K562 (cell line): ENCODE results near the gene KCNQ2. TPM values are rescaled to one million over a fixed set of nuclear protein-coding genes. Genes with fewer than 3 reads are reported as not detected.

Source experiments
- ATAC-seq: fragments of 200-7000 bp; cut with Tn5 transposase; 3 replicates; pipeline ENCODE4 v1.9.1; 2020; ENCODE audit warnings: moderate library complexity
- BruUV-seq: library from RNA; stranded (reverse); fragments of 400-500 nt; replicated peaks from 2 replicates; lab custom pipeline; 2021; lab: Mats Ljungman, UMichigan
- CTCF ChIA-PET: fragments of 300-600 bp; formaldehyde crosslinking; extraction: SDS; loops from one replicate; lab custom pipeline; 2021; ENCODE audit warnings: low intra/inter-chr PET ratio; lab: Yijun Ruan, JAX
- POLR2A ChIA-PET: fragments of 300-600, 350-650 bp; sonication (Branson Sonifier 250); formaldehyde crosslinking; extraction: SDS; loops from one replicate; lab custom pipeline; 2021; ENCODE audit warnings: antibody characterized with exemption, inconsistent platforms; lab: Yijun Ruan, JAX
- DNase-seq, 4 experiments: peaks; one replicate each; pipeline versions ENCODE4 v3.0.0 to v3.0.0-alpha.2; 2011 to 2018; ENCODE audit warnings: low spot score in 3 of 4, mixed read lengths in 3 of 4; ENCODE audit errors: extremely low read depth in 1 of 4
- FAIRE-seq: peaks from 2 replicates; lab custom pipeline; 2011; peaks lifted over from hg19 to GRCh38; lab: Jason Lieb, UNC
- H2AFZ ChIP-seq: 2 replicates; pipeline ENCODE4 v1.6.0; 2011; ENCODE audit warnings: low read depth, low read length, control low read depth, inconsistent platforms
- H3K27ac ChIP-seq: fragments of 200-600 bp; 3 replicates; pipeline ENCODE4 v1.8.0; 2011; ENCODE audit warnings: low read depth, mild to moderate bottlenecking, control low read depth, inconsistent platforms, low read length, moderate library complexity, mixed read lengths; ENCODE audit errors: extremely low read depth
- H3K27me3 ChIP-seq, 2 experiments: fragments of 300-600 bp in 1 of 2; 2 replicates in 1 of 2; 3 replicates in 1 of 2; pipeline versions ENCODE4 v1.6.0 to v1.8.0; 2011; ENCODE audit warnings: inconsistent platforms in 2 of 2, low read length in 2 of 2, mild to moderate bottlenecking in 1 of 2, mixed read lengths in 1 of 2, moderate library complexity in 1 of 2; ENCODE audit not compliant: control insufficient read depth in 2 of 2, insufficient read depth in 2 of 2
- H3K36me3 ChIP-seq: fragments of 300-600 bp; 3 replicates; pipeline ENCODE4 v1.8.0; 2011; ENCODE audit warnings: mild to moderate bottlenecking, low read length, inconsistent platforms; ENCODE audit not compliant: control insufficient read depth, insufficient read depth
- H3K4me1 ChIP-seq, 2 experiments: fragments of 200-600 bp in 1 of 2; replicated peaks in 1 of 2; 2 replicates in 1 of 2; 3 replicates in 1 of 2; pipeline versions ENCODE4 v1.5.1 to v1.8.0; 2011; ENCODE audit warnings: inconsistent platforms in 2 of 2, low read length in 2 of 2, mild to moderate bottlenecking in 1 of 2, mixed read lengths in 1 of 2, moderate library complexity in 1 of 2; ENCODE audit not compliant: control insufficient read depth in 2 of 2, insufficient read depth in 2 of 2
- H3K4me2 ChIP-seq: 2 replicates; pipeline ENCODE4 v1.6.1; 2011; ENCODE audit warnings: low read length, control low read depth, inconsistent platforms, mixed read lengths; ENCODE audit not compliant: insufficient read depth
- H3K4me3 ChIP-seq: fragments of 200-600 bp; sonication (generic), shearing (Covaris generic); 2 replicates; pipeline ENCODE4 v1.5.1; 2016; ENCODE audit warnings: control low read depth, inconsistent platforms
- H3K79me2 ChIP-seq: fragments of 200-600 bp; 3 replicates; pipeline ENCODE4 v1.8.0; 2011; ENCODE audit warnings: low read length, inconsistent platforms; ENCODE audit not compliant: control insufficient read depth, insufficient read depth
- H3K9ac ChIP-seq, 2 experiments: 2 replicates each; pipeline versions ENCODE4 v1.6.0 to v1.6.1; 2011; ENCODE audit warnings: low read depth in 2 of 2, low read length in 2 of 2, control low read depth in 1 of 2, inconsistent platforms in 1 of 2, mild to moderate bottlenecking in 1 of 2, mixed read lengths in 1 of 2; ENCODE audit not compliant: insufficient read depth in 1 of 2
- H3K9me1 ChIP-seq: one replicate; pipeline ENCODE4 v1.6.0; 2011; ENCODE audit warnings: inconsistent platforms, mild to moderate bottlenecking, low read length, moderate library complexity; ENCODE audit not compliant: control insufficient read depth, insufficient read depth
- H3K9me3 ChIP-seq: replicated peaks from 2 replicates; pipeline ENCODE4 v1.5.1; 2011; ENCODE audit warnings: low read depth, low read length, inconsistent platforms; ENCODE audit not compliant: control insufficient read depth, insufficient read depth
- H4K20me1 ChIP-seq: replicated peaks from 2 replicates; pipeline ENCODE4 v1.6.1; 2011; ENCODE audit warnings: low read length, inconsistent platforms, mixed read lengths; ENCODE audit not compliant: control insufficient read depth, insufficient read depth
- ARID4B ChIP-seq: sonication (generic); formaldehyde crosslinking; IDR thresholded peaks from 2 replicates; pipeline ENCODE4 v1.8.0; 2022; ENCODE audit warnings: mild to moderate bottlenecking, missing genetic modification reagents
- HNRNPL ChIP-seq: fragments of 200-400 bp; formaldehyde crosslinking; IDR thresholded peaks from 2 replicates; pipeline ENCODE4 v1.6.1; 2017; ENCODE audit warnings: low read depth, mild to moderate bottlenecking, low read length
- ILK ChIP-seq: fragments of 450-650 bp; IDR thresholded peaks from 2 replicates; pipeline ENCODE4 v1.6.1; 2016; ENCODE audit warnings: missing genetic modification characterization, low read depth, mild to moderate bottlenecking, missing compliant biosample characterization, moderate library complexity, borderline replicate concordance
- L3MBTL2 ChIP-seq: fragments of 450-650 bp; IDR thresholded peaks from 2 replicates; pipeline ENCODE4 v1.6.1; 2016; ENCODE audit warnings: mild to moderate bottlenecking, moderate library complexity
- MAZ ChIP-seq, 2 experiments: fragments of 450-650 bp in 1 of 2; sonication (generic) in 1 of 2; formaldehyde crosslinking; IDR thresholded peaks in 1 of 2; conservative IDR thresholded peaks in 1 of 2; 2 replicates each; pipeline versions ENCODE4 v1.4.0 to v1.5.0; 2020; ENCODE audit warnings: mild to moderate bottlenecking in 1 of 2, missing genetic modification reagents in 1 of 2
- NR1H2 ChIP-seq: sonication (generic); formaldehyde crosslinking; IDR thresholded peaks from 2 replicates; pipeline ENCODE4 v1.4.0; 2020; ENCODE audit warnings: mild to moderate bottlenecking, missing genetic modification reagents
- RBFOX2 ChIP-seq: fragments of 200-400 bp; formaldehyde crosslinking; IDR thresholded peaks from 2 replicates; pipeline ENCODE4 v1.6.1; 2017; ENCODE audit warnings: low read depth, mild to moderate bottlenecking, low read length, moderate library complexity
- SUPT5H ChIP-seq: fragments of 450-650 bp; IDR thresholded peaks from 2 replicates; pipeline ENCODE4 v1.6.1; 2016
- UBTF ChIP-seq, 2 experiments: IDR thresholded peaks; 2 replicates each; pipeline ENCODE4 v1.6.1; 2012; ENCODE audit warnings: improper control_type of control experiment in 2 of 2, low read depth in 2 of 2, low read length in 2 of 2, borderline replicate concordance in 1 of 2
- ZFX ChIP-seq: sonication (generic); formaldehyde crosslinking; IDR thresholded peaks from 2 replicates; pipeline ENCODE4 v1.8.0; 2022; ENCODE audit warnings: mild to moderate bottlenecking, missing genetic modification reagents, moderate library complexity
- ZNF263 ChIP-seq: sonication (generic); formaldehyde crosslinking; IDR thresholded peaks from 2 replicates; pipeline ENCODE4 v1.8.0; 2022; ENCODE audit warnings: mild to moderate bottlenecking, missing genetic modification reagents, borderline replicate concordance
- WGBS: fragments of 100-300 bp; shearing (Covaris generic); methylation state at CpG from one replicate; pipeline ENCODE4 v1.1.6; 2016; ENCODE audit warnings: low coverage, mixed read lengths; ENCODE audit not compliant: insufficient coverage; ENCODE audit errors: missing lambda C conversion rate; 5-methylcytosine and 5-hydroxymethylcytosine counted together
- in situ Hi-C: fragments of 300-500 bp; cut with MboI; formaldehyde crosslinking; loops from 4 replicates; pipeline ENCODE4 v1.15.0; 2018; ENCODE audit warnings: inconsistent platforms, mixed read lengths
- intact Hi-C: fragments of 100-400 bp; cut with micrococcal nuclease; formaldehyde crosslinking; loops from 2 replicates; pipeline ENCODE4 v1.14.2; 2022
- polyA plus RNA-seq, 8 experiments: library from polyadenylated mRNA; depleted of rRNA in 4 of 8; stranded (reverse) in 5 of 8; unstranded in 3 of 8; fragments of >200 nt; fragmentation: Nextera tagmentation in 2 of 8; fragmentation: Illumina TruSeq in 1 of 8; extraction: Ambion mirVana in 2 of 8; extraction: Trizol in 1 of 8; gene quantifications; 2 replicates each; pipeline versions ENCODE4 v1.2.1 to v1.2.3, GENCODE V29; 2011 to 2014; ENCODE audit warnings: inconsistent platforms in 1 of 8, missing spikeins in 1 of 8
- total RNA-seq, 7 experiments: library from RNA; depleted of rRNA in 6 of 7; stranded (reverse); fragments of >200 nt in 6 of 7; fragmentation: Illumina TruSeq in 2 of 7; extraction: Trizol in 2 of 7; gene quantifications; 2 replicates each; pipeline versions ENCODE4 v1.2.1 to v1.2.3, GENCODE V29; 2011 to 2021; ENCODE audit warnings: low replicate concordance in 1 of 7

KCNQ2 gene
- total and polyA plus RNA-seq, 9 of the 15 experiments (the other 6 are each of a cell fraction or from before 2014, with no cell fraction given): 0.13 to 0.16 TPM; not detected in 7

GRCh38 chr20:63520504-63520933 is 48.1 kb upstream of the KCNQ2 start, which contains the start of gene PPDPF (continued):
- peak; percentile 85 for TF ChIP-seq RBFOX2
- TF ChIP-seq SUPT5H: peak; percentile 70
- peak; percentile 73 for TF ChIP-seq ZFX (CRISPR knock-in tag)

- peak overlapping the region; percentile 53 to 98; a peak in 3 of 4 replicates for H3K9ac ChIP-seq
- FAIRE-seq: no peak
- H2AFZ ChIP-seq: peak overlapping the region; percentile 74
- peaks cover 14% of the 10 kb centered on the region for H3K79me2 ChIP-seq
- in situ Hi-C loops (no loop called here), intact Hi-C loops (no loop called here)
- H3K27ac ChIP-seq: peak overlapping the region; percentile 96; the same call in 1 of the 3 replicates
- ATAC-seq: peak; percentile 59
- H3K9me1 ChIP-seq: no peaks in the 10 kb centered on the region
- 9% methylated on average over 33 of the region's 72 CpGs for WGBS
- peak overlapping the region; percentile 66 for H3K4me2 ChIP-seq
- H4K20me1 ChIP-seq: no peaks in the 10 kb centered on the region
- peaks cover 29 to 39% of the 10 kb centered on the region in 2 experiments for H3K27me3 ChIP-seq
- peaks cover 10 to 57% of the 10 kb centered on the region in 2 experiments for H3K4me1 ChIP-seq
- peaks cover 23% of the 10 kb centered on the region; the same call in 2 of the 3 replicates for H3K36me3 ChIP-seq
- POLR2A ChIA-PET: interaction anchor here (0.6 to 1.5 kb wide), 11 partner anchors 10 to 179 kb away, joined by 3 to 19 read pairs (median 4); no protein-coding TSS in a partner anchor
- TSS peak; percentile 70 for BruUV-seq
- CTCF ChIA-PET: interaction anchor here (1.0 kb wide), 1 partner anchor 24 kb away, joined by 5 read pairs; no protein-coding TSS in a partner anchor
- H3K4me3 ChIP-seq: peak overlapping the region; percentile 85
- H3K9me3 ChIP-seq: peaks cover 7% of the 10 kb centered on the region
- peak; percentile 66 to 75 (median 72) for DNase-seq
- TF ChIP-seq ZNF263: peak; percentile 99
- peak; percentile 65; the same call in 1 of the 2 replicates for TF ChIP-seq ARID4B (CRISPR knock-in tag)
- TF ChIP-seq UBTF (IDR thresholded peaks at IDR 0.05; ENCODE audit: borderline replicate concordance in 1 of 2, low read depth in 2 of 2, low read length in 2 of 2): 0 out of 4 replicates have a peak, but pooled peaks of 1 of the 2 experiments have one; percentile 12
- 0 out of 2 replicates have a peak, but pooled peaks have one; percentile 46 for TF ChIP-seq HNRNPL
- no peak for TF ChIP-seq ILK (tag)
- 0 out of 2 replicates have a peak, but pooled peaks have one; percentile 11 for TF ChIP-seq NR1H2 (CRISPR knock-in tag)
- peak; percentile 55; the same call in 1 of the 2 replicates for TF ChIP-seq L3MBTL2
- TF ChIP-seq MAZ (CRISPR knock-in tag; conservative IDR thresholded peaks at IDR 0.05 in 1 of 2, IDR thresholded peaks at IDR 0.05 in 1 of 2): peak; percentile 56 to 65; a peak in 3 of 4 replicates
These were observed 47.4 kb upstream of the KCNQ2 start for GRCh38 chr20:63519668-63520503.
